Activated CD8-positive, alpha-beta T cell treated with anti-CD3 and anti-CD28 coated beads, Interleukin-2, amount 10 ng/mL, durations not matched to agents 7 days and 5 days (primary cell): ENCODE results near the gene GPR179. TPM values are rescaled to one million over a fixed set of nuclear protein-coding genes. Genes with fewer than 3 reads are reported as not detected.
A peak's percentile ranks its signal among the peaks of the same experiment; 100 is the strongest.

Source experiments
- ATAC-seq: fragments of 150-1000 bp; cut with Tn5 transposase; one replicate; pipeline ENCODE4 v1.10.0; 2021; ENCODE audit warnings: moderate library complexity
- CTCF ChIA-PET: fragments of 350-600 bp; sonication (Branson Sonifier 250); formaldehyde crosslinking; loops from one replicate; lab custom pipeline; 2021; ENCODE audit warnings: antibody characterized with exemption; lab: Charles Lee
- POLR2A ChIA-PET: fragments of 350-600 bp; sonication (Branson Sonifier 250); formaldehyde crosslinking; loops from one replicate; lab custom pipeline; 2021; ENCODE audit warnings: antibody characterized with exemption; lab: Charles Lee
- DNase-seq: peaks from one replicate; pipeline ENCODE4 v3.0.0-alpha.2; 2020
- H3K27ac Mint-ChIP-seq: one replicate; pipeline ENCODE4 v1.8.0; 2021; ENCODE audit warnings: mild to moderate bottlenecking, mixed read lengths
- H3K27me3 Mint-ChIP-seq: one replicate; pipeline ENCODE4 v1.8.0; 2021; ENCODE audit warnings: low read depth, mixed read lengths
- H3K36me3 Mint-ChIP-seq: one replicate; pipeline ENCODE4 v1.8.0; 2021; ENCODE audit warnings: low read depth, mixed read lengths
- H3K4me1 Mint-ChIP-seq: one replicate; pipeline ENCODE4 v1.8.0; 2021; ENCODE audit warnings: low read depth, mixed read lengths
- H3K4me3 Mint-ChIP-seq: one replicate; pipeline ENCODE4 v1.8.0; 2021; ENCODE audit warnings: mild to moderate bottlenecking, mixed read lengths
- H3K9me3 Mint-ChIP-seq: one replicate; pipeline ENCODE4 v1.8.0; 2022; ENCODE audit warnings: mixed read lengths; ENCODE audit not compliant: insufficient read depth
- total RNA-seq, 2 experiments: library from RNA; stranded (reverse); gene quantifications; one replicate each; pipeline ENCODE4 v1.2.3, GENCODE V29; 2021

Gene GPR179
- total RNA-seq, 2 experiments from 2014 or later, result 0.08 TPM; not detected in 1

DNA sequence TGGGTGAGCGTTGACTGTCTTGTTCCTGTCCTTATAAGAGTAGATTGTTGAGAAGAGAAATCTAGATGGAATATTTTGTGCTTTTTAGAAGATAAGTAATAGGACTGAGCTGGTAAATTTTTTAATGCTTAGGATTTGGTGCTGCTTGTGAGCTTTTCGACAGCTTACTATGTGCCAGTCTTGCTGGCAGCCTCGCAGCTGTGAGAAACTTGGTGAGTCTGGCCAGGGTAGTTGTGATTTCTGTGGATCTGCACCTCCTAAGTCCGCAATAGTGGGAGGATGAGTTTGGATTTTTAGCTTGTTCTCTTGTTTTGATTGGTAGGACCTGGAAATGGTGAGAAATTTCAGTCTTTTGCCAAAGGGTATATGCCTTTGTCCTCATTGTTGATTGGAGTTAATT, 11.5 kb upstream of the GPR179 start:
- DNase-seq, result no peak
- ChIA-PET POLR2A (interaction anchor here (1.0 kb wide), 1 partner anchor 29 kb away, joined by 3 read pairs; no protein-coding TSS in a partner anchor), CTCF (interaction anchor here (0.6 to 5.0 kb wide), 5 partner anchors 11 to 203 kb away, joined by 3 to 66 read pairs (median 8); no protein-coding TSS in a partner anchor)
- Mint-ChIP-seq H3K9me3 (no peaks in the 10 kb centered on the region), H3K27me3 (no peaks in the 10 kb centered on the region), H3K27ac (no peak overlapping the region), H3K4me3 (no peak overlapping the region), H3K4me1 (peaks cover 36% of the 10 kb centered on the region), H3K36me3 (peaks cover 2% of the 10 kb centered on the region)
- ATAC-seq, result no peak

DNA sequence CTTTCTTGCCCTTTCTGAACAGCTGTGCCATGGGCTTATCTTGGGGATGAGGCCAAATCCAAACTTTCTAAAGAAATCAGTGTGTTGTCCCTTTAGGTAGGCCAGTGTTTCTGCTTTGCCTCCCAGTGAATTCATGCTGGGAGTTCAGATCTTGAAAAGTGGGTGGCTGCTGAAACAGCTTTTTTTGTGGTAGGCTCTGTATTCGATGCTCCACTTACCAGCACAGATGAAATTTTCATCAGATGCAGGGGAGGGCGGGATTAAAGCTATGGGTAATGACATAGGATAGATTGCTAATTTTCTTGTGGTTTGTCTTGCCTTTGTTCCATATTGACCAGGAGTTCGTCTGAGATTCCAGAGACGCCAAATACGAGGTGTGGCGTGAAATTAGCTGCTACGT, 10.7 kb upstream of the GPR179 start:
- no peak overlapping the region for H3K27ac Mint-ChIP-seq
- peaks cover 2% of the 10 kb centered on the region for H3K36me3 Mint-ChIP-seq
- no peaks in the 10 kb centered on the region for H3K27me3 Mint-ChIP-seq
- ChIA-PET CTCF (interaction anchor here (0.7 to 5.0 kb wide), 8 partner anchors 12 to 204 kb away, joined by 3 to 66 read pairs (median 6); no protein-coding TSS in a partner anchor), POLR2A (interaction anchor here (1.0 to 1.1 kb wide), 2 partner anchors 28 to 1106 kb away, joined by 3 read pairs; no protein-coding TSS in a partner anchor)
- no peak overlapping the region for H3K4me3 Mint-ChIP-seq
- DNase-seq, result no peak
- ATAC-seq, result no peak
- no peaks in the 10 kb centered on the region for H3K9me3 Mint-ChIP-seq
- H3K4me1 Mint-ChIP-seq, result peaks cover 36% of the 10 kb centered on the region

DNA sequence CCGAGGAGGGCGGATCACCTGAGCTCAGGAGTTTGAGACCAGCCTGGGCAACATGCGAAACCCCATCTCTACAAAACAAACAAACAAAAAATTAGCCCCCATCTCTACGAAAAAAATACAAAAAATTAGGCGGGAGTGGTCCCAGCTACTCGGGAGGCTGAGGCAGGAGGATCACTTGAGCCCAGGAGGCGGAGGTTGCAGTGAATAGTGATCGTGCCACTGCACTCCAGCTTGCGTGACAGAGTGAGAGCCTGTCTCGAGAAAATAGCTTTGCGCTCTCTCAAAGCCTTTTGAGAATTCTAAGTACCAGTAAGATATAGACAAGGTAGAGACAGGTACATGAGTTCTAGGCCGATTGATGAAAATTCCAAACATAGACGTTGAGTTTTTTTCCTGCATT, 9.9 kb upstream of the GPR179 start:
- ATAC-seq, result no peak
- ChIA-PET POLR2A (no interaction called here), CTCF (interaction anchor here (0.6 to 5.0 kb wide), 8 partner anchors 13 to 428 kb away, joined by 3 to 66 read pairs (median 6); no protein-coding TSS in a partner anchor)
- H3K27me3 Mint-ChIP-seq, result no peaks in the 10 kb centered on the region
- H3K27ac Mint-ChIP-seq, result no peak overlapping the region
- peaks cover 2% of the 10 kb centered on the region for H3K36me3 Mint-ChIP-seq
- peak overlapping the region; percentile 73 for H3K4me3 Mint-ChIP-seq
- DNase-seq, result no peak
- peaks cover 39% of the 10 kb centered on the region for H3K4me1 Mint-ChIP-seq
- H3K9me3 Mint-ChIP-seq, result no peaks in the 10 kb centered on the region

DNA sequence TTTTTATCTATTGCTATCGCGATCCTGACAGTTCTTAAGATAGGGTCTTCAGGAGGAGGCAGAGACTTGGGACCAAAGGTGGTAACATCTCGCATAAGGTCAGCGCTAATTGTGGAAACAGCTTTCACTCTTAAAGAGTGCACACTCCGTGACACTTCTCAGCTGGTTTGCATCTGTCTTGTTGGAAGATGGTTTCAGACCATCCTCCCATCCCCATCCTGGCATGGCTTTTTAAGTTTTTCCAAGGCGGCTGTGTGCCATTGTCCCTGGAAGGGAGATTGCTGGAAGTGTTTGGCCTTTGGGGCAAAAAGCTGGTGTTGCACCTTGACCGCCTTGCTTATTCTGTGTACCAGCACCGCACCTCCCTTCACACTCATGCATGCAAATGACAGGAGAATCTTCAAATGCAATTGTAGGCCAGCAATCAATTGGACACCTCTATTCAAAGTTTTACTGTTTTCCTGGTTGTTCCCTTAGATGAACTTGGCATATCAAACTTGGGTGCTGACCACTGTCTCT, 9.4 kb upstream of the GPR179 start:
- Mint-ChIP-seq H3K9me3 (no peaks in the 10 kb centered on the region), H3K36me3 (peaks cover 2% of the 10 kb centered on the region), H3K4me3 (peak overlapping the region; percentile 73), H3K27me3 (no peaks in the 10 kb centered on the region), H3K4me1 (peaks cover 39% of the 10 kb centered on the region), H3K27ac (peak overlapping the region; percentile 22)
- ChIA-PET CTCF (interaction anchor here (1.8 to 5.0 kb wide), 5 partner anchors 13 to 205 kb away, joined by 6 to 66 read pairs (median 8); no protein-coding TSS in a partner anchor), POLR2A (no interaction called here)
- ATAC-seq (no peak), DNase-seq (no peak)

DNA sequence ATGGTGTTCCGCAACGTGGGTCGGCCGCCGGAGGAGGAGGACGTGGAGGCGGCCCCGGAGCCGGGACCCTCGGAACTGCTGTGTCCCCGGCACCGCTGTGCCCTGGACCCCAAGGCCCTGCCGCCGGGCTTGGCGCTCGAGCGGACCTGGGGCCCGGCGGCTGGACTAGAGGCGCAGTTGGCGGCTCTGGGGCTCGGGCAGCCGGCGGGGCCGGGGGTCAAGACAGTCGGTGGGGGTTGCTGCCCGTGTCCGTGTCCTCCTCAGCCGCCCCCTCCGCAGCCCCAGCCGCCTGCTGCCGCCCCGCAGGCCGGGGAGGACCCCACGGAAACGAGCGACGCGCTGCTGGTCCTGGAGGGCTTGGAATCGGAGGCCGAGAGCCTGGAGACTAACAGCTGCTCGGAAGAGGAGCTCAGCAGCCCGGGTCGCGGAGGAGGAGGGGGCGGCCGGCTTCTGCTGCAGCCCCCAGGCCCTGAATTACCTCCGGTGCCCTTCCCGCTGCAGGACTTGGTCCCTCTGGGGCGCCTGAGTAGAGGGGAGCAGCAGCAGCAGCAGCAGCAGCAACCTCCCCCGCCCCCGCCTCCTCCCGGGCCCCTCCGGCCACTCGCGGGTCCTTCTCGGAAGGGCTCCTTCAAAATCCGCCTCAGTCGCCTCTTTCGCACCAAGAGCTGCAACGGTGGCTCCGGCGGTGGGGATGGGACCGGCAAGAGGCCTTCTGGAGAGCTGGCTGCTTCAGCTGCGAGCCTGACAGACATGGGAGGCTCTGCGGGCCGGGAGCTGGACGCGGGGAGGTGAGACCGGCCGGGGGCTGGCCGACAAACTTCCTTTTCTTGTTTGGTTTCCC, 8.7 kb upstream of the GPR179 start:
- ChIA-PET CTCF (interaction anchor here (1.8 to 5.0 kb wide), 5 partner anchors 14 to 206 kb away, joined by 6 to 66 read pairs (median 8); no protein-coding TSS in a partner anchor), POLR2A (no interaction called here)
- H3K4me3 Mint-ChIP-seq, result peak overlapping the region; percentile 73
- peak; percentile 34 for DNase-seq
- no peaks in the 10 kb centered on the region for H3K9me3 Mint-ChIP-seq
- peaks cover 39% of the 10 kb centered on the region for H3K4me1 Mint-ChIP-seq
- H3K27me3 Mint-ChIP-seq, result no peaks in the 10 kb centered on the region
- ATAC-seq, result peak; percentile 44
- peak overlapping the region; percentile 22 for H3K27ac Mint-ChIP-seq
- H3K36me3 Mint-ChIP-seq, result peaks cover 2% of the 10 kb centered on the region

DNA sequence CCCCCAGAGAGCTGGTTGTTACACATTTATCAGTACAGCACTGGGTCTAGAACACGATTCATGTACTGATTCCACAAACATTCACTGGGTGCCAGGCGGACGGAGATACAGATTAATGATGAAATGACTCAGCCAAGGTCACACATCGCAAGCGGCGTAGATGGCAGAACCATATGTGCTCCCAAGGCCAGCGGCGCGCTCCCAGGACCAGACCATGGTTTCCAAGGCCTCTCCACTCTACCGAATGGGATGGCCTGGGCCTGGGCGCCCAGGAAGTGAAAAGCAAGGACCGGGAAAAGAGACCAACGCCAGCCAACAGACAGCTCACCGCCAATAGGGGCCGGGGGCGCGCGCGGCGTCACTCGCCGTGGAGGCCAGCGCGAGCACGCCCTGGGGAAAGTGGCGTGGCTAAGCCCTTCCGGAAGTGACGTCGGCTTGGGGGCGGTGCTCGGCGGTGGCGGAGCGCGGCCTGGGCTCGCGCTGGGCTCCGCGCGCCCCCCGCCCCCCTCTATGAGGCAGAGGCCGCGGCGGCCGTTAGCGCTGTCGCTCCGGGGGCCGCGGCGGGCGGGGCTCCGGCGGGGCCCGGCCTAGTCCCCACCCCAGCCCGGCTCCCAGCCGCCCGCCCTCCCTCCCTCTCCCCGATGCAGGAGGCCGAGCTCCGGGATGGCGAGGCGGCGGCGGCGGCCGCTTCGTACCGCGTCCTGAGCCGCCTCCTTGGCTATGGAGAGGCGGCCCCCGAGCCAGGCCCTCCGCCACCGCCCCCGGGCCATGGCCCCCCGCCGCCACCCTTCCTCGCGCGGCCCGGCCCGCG, 7.9 kb upstream of the GPR179 start, which contains the start of gene SOCS7:
Gene SOCS7, plus strand, starts transcription at position 433 of the 811 bp plus-strand sequence. Its CDS starts 209 bp downstream, at position 642.
- Mint-ChIP-seq H3K4me3 (peak within 1 kb of the TSS; percentile 89), H3K27ac (peak within 1 kb of the TSS; percentile 96), H3K9me3 (no peaks in the 10 kb centered on the region), H3K4me1 (peaks cover 36% of the 10 kb centered on the region), H3K27me3 (no peaks in the 10 kb centered on the region), H3K36me3 (peaks cover 2% of the 10 kb centered on the region)
- ChIA-PET POLR2A (interaction anchor here (0.6 to 1.5 kb wide), 4 partner anchors 15 to 1817 kb away, joined by 3 read pairs; partner anchors contain the start of genes MYO19 and PIGW), CTCF (interaction anchor here (0.7 to 5.0 kb wide), 6 partner anchors 19 to 320 kb away, joined by 3 to 66 read pairs (median 4); no protein-coding TSS in a partner anchor)
- ATAC-seq (peak; percentile 83), DNase-seq (peak; percentile 92)

DNA sequence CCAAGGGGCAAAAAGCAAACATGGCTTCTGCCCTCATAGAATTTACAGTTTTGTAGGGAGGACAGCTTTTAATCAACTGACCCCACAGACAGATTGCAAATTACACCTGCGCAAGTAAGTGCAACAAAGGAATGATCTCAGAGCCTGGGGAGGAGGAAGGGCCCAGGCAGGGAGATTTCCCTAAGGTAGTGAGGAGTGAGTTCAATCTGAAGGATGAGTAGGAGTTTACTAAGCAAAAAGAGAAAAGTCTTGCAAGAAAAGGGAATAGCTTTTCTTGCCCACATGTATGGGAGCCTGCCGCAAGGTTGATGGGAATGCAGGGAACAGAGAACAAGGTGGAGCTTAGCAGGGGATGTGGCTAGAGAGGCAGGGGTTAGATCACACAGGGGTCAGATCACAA, 6.3 kb upstream of the GPR179 start:
- ATAC-seq (no peak), DNase-seq (no peak)
- ChIA-PET CTCF (interaction anchor here (0.9 to 3.4 kb wide), 22 partner anchors 10 to 159 kb away, joined by 4 to 160 read pairs (median 14); no protein-coding TSS in a partner anchor), POLR2A (interaction anchor here (1.1 to 1.5 kb wide), 2 partner anchors 24 to 63 kb away, joined by 3 read pairs; no protein-coding TSS in a partner anchor)
- H3K36me3 Mint-ChIP-seq, result peaks cover 2% of the 10 kb centered on the region
- H3K9me3 Mint-ChIP-seq, result no peaks in the 10 kb centered on the region
- H3K4me1 Mint-ChIP-seq, result peaks cover 32% of the 10 kb centered on the region
- no peaks in the 10 kb centered on the region for H3K27me3 Mint-ChIP-seq
- H3K27ac Mint-ChIP-seq, result no peak overlapping the region
- no peak overlapping the region for H3K4me3 Mint-ChIP-seq

DNA sequence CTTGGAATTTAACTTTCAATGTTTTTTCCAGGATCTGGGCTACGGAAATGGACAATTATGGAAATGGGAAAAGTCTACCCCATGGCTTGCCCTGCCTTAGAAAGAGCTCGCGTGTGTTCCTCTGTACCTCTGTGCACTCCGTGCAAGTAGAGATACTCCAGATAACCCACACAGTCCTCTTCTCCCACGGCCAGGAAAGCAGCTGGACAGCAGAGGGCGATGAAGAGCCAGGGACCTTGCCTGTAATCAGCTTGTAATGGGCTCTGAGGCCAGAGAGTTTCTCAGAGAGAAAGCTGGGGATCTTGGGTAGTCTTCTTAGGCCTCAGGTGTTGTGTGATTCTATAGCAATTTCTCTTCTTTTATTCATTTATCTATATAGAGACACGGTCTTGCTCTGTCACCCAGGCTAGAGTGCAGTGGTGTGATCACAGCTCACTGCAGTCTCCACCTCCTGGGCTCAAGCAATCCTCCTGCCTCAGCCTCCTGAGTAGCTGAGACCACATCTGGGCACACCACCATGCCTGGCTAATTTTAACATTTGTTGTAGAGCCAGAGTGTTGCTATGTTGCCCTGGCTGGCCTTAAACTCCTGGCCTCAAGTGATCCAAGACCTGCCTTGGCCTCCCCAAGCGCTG, 5.5 kb upstream of the GPR179 start:
- peaks cover 23% of the 10 kb centered on the region for H3K4me1 Mint-ChIP-seq
- ChIA-PET CTCF (interaction anchor here (0.6 to 3.4 kb wide), 34 partner anchors 9 to 577 kb away, joined by 3 to 160 read pairs (median 8); partner anchors contain the start of gene LASP1NB), POLR2A (interaction anchor here (1.1 kb wide), 1 partner anchor 64 kb away, joined by 3 read pairs; no protein-coding TSS in a partner anchor)
- H3K4me3 Mint-ChIP-seq, result no peak overlapping the region
- ATAC-seq (peak; percentile 67), DNase-seq (peak; percentile 91)
- no peaks in the 10 kb centered on the region for H3K9me3 Mint-ChIP-seq
- H3K36me3 Mint-ChIP-seq, result no peaks in the 10 kb centered on the region
- peaks cover 2% of the 10 kb centered on the region for H3K27me3 Mint-ChIP-seq
- no peak overlapping the region for H3K27ac Mint-ChIP-seq

DNA sequence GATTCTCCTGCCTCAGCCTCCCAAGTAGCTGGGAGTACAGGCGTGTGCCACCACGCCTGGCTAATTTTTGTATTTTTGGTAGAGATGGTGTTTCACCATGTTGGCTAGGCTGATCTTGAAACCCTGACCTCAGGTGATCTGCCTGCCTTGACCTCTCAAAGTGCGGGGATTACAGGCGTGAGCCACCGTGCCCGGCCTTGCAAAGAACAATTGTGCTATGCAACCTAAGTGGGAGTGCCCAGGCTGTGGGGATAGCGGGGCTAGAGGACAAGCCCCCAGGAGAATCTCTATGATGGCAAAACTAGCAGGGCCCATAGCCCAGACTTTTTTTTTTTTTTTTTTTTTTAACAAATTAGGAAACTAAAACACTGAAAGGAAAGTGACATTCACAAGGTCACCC, 2.0 kb upstream of the GPR179 start:
- H3K9me3 Mint-ChIP-seq, result no peaks in the 10 kb centered on the region
- H3K27me3 Mint-ChIP-seq, result peaks cover 2% of the 10 kb centered on the region
- H3K4me3 Mint-ChIP-seq, result no peak overlapping the region
- CTCF ChIA-PET, result interaction anchor here (1.6 to 2.5 kb wide), 2 partner anchors 13 to 68 kb away, joined by 8 to 10 read pairs; no protein-coding TSS in a partner anchor
- no peaks in the 10 kb centered on the region for H3K36me3 Mint-ChIP-seq
- ATAC-seq, result no peak
- H3K4me1 Mint-ChIP-seq, result peaks cover 3% of the 10 kb centered on the region
- H3K27ac Mint-ChIP-seq, result no peak overlapping the region
- DNase-seq, result no peak
- POLR2A ChIA-PET, result no interaction called here

DNA sequence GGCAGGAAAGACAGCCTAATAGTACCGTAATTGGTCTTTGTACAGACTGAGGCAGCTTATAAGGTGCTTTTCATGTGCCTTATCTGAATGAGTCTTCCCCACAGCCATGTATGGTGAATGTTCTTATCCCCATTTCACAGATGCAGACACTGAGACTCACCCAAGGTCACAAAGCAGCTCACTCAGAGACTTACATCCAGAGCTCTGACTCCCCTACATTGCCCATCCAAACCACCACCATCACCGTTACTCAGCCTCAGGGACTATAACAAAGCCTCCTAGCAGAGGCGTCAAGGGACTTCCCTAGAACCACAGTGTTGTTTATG, 627 bp upstream of the GPR179 start:
- Mint-ChIP-seq H3K4me1 (peaks cover 3% of the 10 kb centered on the region), H3K9me3 (no peaks in the 10 kb centered on the region), H3K4me3 (no peak overlapping the region), H3K36me3 (no peaks in the 10 kb centered on the region), H3K27ac (no peak overlapping the region), H3K27me3 (peaks cover 2% of the 10 kb centered on the region)
- no peak for DNase-seq
- ChIA-PET CTCF (interaction anchor here (1.2 to 2.5 kb wide), 3 partner anchors 70 to 79 kb away, joined by 4 to 10 read pairs (median 5); no protein-coding TSS in a partner anchor), POLR2A (interaction anchor here (0.9 kb wide), 1 partner anchor 9 kb away, joined by 3 read pairs; no protein-coding TSS in a partner anchor)
- no peak for ATAC-seq
